HFFc6 (cell line): Measurements from ENCODE around the gene ZNF431. TPM values are rescaled to one million over a fixed set of nuclear protein-coding genes. Genes with fewer than 3 reads are reported as not detected.

Experiments used
- DNase-seq: peaks from one replicate; pipeline ENCODE4 v3.0.0-alpha.2; 2018
- H3K27ac Mint-ChIP-seq: 2 replicates; pipeline ENCODE4 v1.8.0; 2020; ENCODE audit warnings: mild to moderate bottlenecking, mixed read lengths
- H3K27me3 Mint-ChIP-seq: 2 replicates; pipeline ENCODE4 v1.8.0; 2021; ENCODE audit warnings: mild to moderate bottlenecking, moderate library complexity, mixed read lengths; ENCODE audit not compliant: insufficient read depth
- H3K36me3 Mint-ChIP-seq: 2 replicates; pipeline ENCODE4 v1.8.0; 2021; ENCODE audit warnings: low read depth, mixed read lengths
- H3K4me1 Mint-ChIP-seq: 2 replicates; pipeline ENCODE4 v1.8.0; 2020; ENCODE audit warnings: low read depth, mixed read lengths
- H3K4me3 Mint-ChIP-seq: 2 replicates; pipeline ENCODE4 v1.8.0; 2020; ENCODE audit warnings: mild to moderate bottlenecking, moderate library complexity, mixed read lengths
- H3K9me3 Mint-ChIP-seq: 2 replicates; pipeline ENCODE4 v1.8.0; 2020; ENCODE audit warnings: mild to moderate bottlenecking, mixed read lengths
- total RNA-seq, 6 experiments: library from RNA; stranded (reverse); fragmentation: NEBNext Ultra II Directional; extraction: Animal tissue kit (Norgen Biotek cat#: 25700); gene quantifications; 2 replicates in 1 of 6; 3 replicates in 5 of 6; pipeline ENCODE4 v1.2.3, GENCODE V29; 2021
- TF ChIP-seq, protein P1 (sequence below): fragments of 200-600 bp; sonication (generic); IDR thresholded peaks from 2 replicates; pipeline ENCODE4 v1.5.0; 2021; ENCODE audit warnings: antibody characterized with exemption, mild to moderate bottlenecking

Gene ZNF431
- total RNA-seq, 6 experiments from 2014 or later, result 4.0 to 6.8 (median 5.4) TPM

DNA sequence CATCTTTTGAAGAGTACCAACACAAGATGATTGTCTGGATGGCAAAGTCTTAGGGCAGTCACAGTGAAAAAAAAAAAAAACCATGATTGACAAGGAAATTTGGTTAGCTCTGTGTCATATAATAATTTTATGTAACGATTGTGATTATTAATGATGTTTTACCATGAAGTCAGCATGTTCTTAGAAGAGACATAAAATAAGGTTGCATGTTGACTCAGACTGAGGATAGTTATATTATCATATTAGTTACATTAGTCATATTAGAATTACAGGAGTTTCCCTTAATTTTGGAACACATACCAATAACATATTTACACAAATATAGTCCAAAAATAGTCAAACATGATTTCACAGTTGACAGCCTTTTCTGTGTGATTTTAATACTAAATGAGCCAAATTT, 5.7 kb downstream of the ZNF431 start:
- peaks cover 18% of the 10 kb centered on the region for H3K4me1 Mint-ChIP-seq
- no peak for DNase-seq
- no peak overlapping the region for H3K27ac Mint-ChIP-seq
- TF ChIP-seq, protein P1, sequence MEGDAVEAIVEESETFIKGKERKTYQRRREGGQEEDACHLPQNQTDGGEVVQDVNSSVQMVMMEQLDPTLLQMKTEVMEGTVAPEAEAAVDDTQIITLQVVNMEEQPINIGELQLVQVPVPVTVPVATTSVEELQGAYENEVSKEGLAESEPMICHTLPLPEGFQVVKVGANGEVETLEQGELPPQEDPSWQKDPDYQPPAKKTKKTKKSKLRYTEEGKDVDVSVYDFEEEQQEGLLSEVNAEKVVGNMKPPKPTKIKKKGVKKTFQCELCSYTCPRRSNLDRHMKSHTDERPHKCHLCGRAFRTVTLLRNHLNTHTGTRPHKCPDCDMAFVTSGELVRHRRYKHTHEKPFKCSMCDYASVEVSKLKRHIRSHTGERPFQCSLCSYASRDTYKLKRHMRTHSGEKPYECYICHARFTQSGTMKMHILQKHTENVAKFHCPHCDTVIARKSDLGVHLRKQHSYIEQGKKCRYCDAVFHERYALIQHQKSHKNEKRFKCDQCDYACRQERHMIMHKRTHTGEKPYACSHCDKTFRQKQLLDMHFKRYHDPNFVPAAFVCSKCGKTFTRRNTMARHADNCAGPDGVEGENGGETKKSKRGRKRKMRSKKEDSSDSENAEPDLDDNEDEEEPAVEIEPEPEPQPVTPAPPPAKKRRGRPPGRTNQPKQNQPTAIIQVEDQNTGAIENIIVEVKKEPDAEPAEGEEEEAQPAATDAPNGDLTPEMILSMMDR, result no peak
- H3K4me3 Mint-ChIP-seq, result no peak overlapping the region
- H3K27me3 Mint-ChIP-seq, result no peaks in the 10 kb centered on the region; the same call in 1 of the 2 replicates
- no peaks in the 10 kb centered on the region; the same call in 1 of the 2 replicates for H3K9me3 Mint-ChIP-seq
- peaks cover 96% of the 10 kb centered on the region for H3K36me3 Mint-ChIP-seq

GRCh38 chr19:21148681-21149080, 6.8 kb downstream of the ZNF431 start:
- H3K27me3 Mint-ChIP-seq, result no peaks in the 10 kb centered on the region; the same call in 1 of the 2 replicates
- H3K4me3 Mint-ChIP-seq, result no peak overlapping the region
- H3K9me3 Mint-ChIP-seq, result no peaks in the 10 kb centered on the region; the same call in 1 of the 2 replicates
- peaks cover 6% of the 10 kb centered on the region; the same call in 1 of the 2 replicates for H3K4me1 Mint-ChIP-seq
- DNase-seq, result no peak
- TF ChIP-seq, protein P1, result no peak
- H3K36me3 Mint-ChIP-seq, result peaks cover 99% of the 10 kb centered on the region
- H3K27ac Mint-ChIP-seq, result no peak overlapping the region

DNA sequence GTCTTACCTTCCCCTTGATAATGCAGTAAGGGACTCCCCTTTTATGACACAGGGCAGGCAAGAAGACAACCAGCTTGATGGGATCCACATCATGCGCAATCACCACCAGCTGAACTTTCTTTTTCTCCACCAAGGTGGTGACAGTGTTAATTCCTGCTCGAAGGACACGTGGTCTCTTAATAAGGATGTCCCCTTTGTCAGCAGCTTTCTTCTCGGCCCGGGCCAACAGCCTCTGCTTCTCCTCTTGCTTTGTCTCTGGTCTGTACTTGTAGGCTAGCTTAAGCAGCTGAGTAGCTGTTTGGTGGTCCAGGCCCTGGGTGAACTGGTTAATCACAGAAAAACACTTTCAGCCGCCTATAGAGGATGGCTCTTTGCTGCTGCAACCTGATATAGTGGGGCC, 8.0 kb downstream of the ZNF431 start:
- no peak for DNase-seq
- Mint-ChIP-seq H3K36me3 (peaks cover 92% of the 10 kb centered on the region), H3K27me3 (no peaks in the 10 kb centered on the region; the same call in 1 of the 2 replicates), H3K27ac (no peak overlapping the region), H3K4me3 (no peak overlapping the region), H3K9me3 (no peaks in the 10 kb centered on the region; the same call in 1 of the 2 replicates), H3K4me1 (peaks cover 5% of the 10 kb centered on the region; the same call in 1 of the 2 replicates)
- TF ChIP-seq, protein P1, result no peak

GRCh38 chr19:21151460-21151859, 9.6 kb downstream of the ZNF431 start:
- no peak overlapping the region for H3K4me3 Mint-ChIP-seq
- H3K36me3 Mint-ChIP-seq, result peaks cover 89% of the 10 kb centered on the region
- H3K27ac Mint-ChIP-seq, result no peak overlapping the region; the same call in 1 of the 2 replicates
- H3K4me1 Mint-ChIP-seq, result no peaks in the 10 kb centered on the region
- no peak for DNase-seq
- TF ChIP-seq, protein P1, result no peak
- no peaks in the 10 kb centered on the region; the same call in 1 of the 2 replicates for H3K27me3 Mint-ChIP-seq
- H3K9me3 Mint-ChIP-seq, result peaks cover 14% of the 10 kb centered on the region

GRCh38 chr19:21158523-21159135, 16.8 kb downstream of the ZNF431 start:
- peak; percentile 32 for DNase-seq
- peaks cover 48% of the 10 kb centered on the region for H3K36me3 Mint-ChIP-seq
- H3K27me3 Mint-ChIP-seq, result peaks cover 1% of the 10 kb centered on the region; the same call in 1 of the 2 replicates
- peaks cover 14% of the 10 kb centered on the region for H3K9me3 Mint-ChIP-seq
- peaks cover 10% of the 10 kb centered on the region for H3K4me1 Mint-ChIP-seq
- no peak overlapping the region for H3K4me3 Mint-ChIP-seq
- peak overlapping the region; percentile 52; the same call in 1 of the 2 replicates for H3K27ac Mint-ChIP-seq
- TF ChIP-seq, protein P1, result no peak
